H1 (cell line): ENCODE measurements around the gene ZNF512B. TPM values are rescaled to one million over a fixed set of nuclear protein-coding genes. Genes with fewer than 3 reads are reported as not detected.

Source experiments
- CTCF ChIA-PET: fragments of 300-600 bp; sonication (Branson Sonifier 250); formaldehyde crosslinking; loops from one replicate; lab custom pipeline; 2021; ENCODE audit not compliant: partially characterized antibody; lab: Charles Lee
- POLR2A ChIA-PET: fragments of 300-600 bp; sonication (Branson Sonifier 250); formaldehyde crosslinking; loops from one replicate; lab custom pipeline; 2021; ENCODE audit warnings: inconsistent platforms; ENCODE audit not compliant: partially characterized antibody; lab: Charles Lee
- DNase-seq, 2 experiments: peaks; one replicate each; pipeline versions ENCODE4 v3.0.0 to v3.0.0-alpha.2; 2010 to 2022; ENCODE audit warnings: low spot score in 2 of 2, low read depth in 1 of 2, mixed read lengths in 1 of 2
- FAIRE-seq: peaks from 2 replicates; lab custom pipeline; 2011; peaks lifted over from hg19 to GRCh38; lab: Jason Lieb, UNC
- H2AFZ ChIP-seq: 2 replicates; pipeline ENCODE4 v1.8.1; 2012; ENCODE audit warnings: low read length, inconsistent platforms
- H2AK5ac ChIP-seq: 2 replicates; pipeline ENCODE4 v1.6.1; 2013; ENCODE audit warnings: low read depth, low read length
- H2BK120ac ChIP-seq: replicated peaks from 2 replicates; pipeline ENCODE3; 2013; ENCODE audit warnings: low read depth, low read length, inconsistent platforms
- H2BK12ac ChIP-seq: 2 replicates; pipeline ENCODE4 v1.6.1; 2013; ENCODE audit warnings: low read depth, low read length
- H2BK15ac ChIP-seq: 2 replicates; pipeline ENCODE4 v1.6.1; 2013; ENCODE audit warnings: low read length
- H2BK20ac ChIP-seq: 2 replicates; pipeline ENCODE4 v1.6.1; 2013; ENCODE audit warnings: low read length
- H2BK5ac ChIP-seq: 2 replicates; pipeline ENCODE4 v1.6.1; 2013; ENCODE audit warnings: low read depth, low read length
- H3K14ac ChIP-seq: 2 replicates; pipeline ENCODE4 v1.6.1; 2013; ENCODE audit warnings: inconsistent platforms; ENCODE audit not compliant: insufficient read length
- H3K18ac ChIP-seq: 2 replicates; pipeline ENCODE4 v1.6.1; 2013; ENCODE audit warnings: low read length; ENCODE audit errors: extremely low read depth
- H3K23ac ChIP-seq: 2 replicates; pipeline ENCODE4 v1.6.1; 2013; ENCODE audit warnings: inconsistent platforms; ENCODE audit not compliant: insufficient read length
- H3K23me2 ChIP-seq: 2 replicates; pipeline ENCODE4 v1.6.1; 2013; ENCODE audit warnings: low read depth, low read length
- H3K27ac ChIP-seq: 2 replicates; pipeline ENCODE4 v1.6.1; 2011; ENCODE audit warnings: low read depth, low read length, inconsistent platforms
- H3K27me3 ChIP-seq, 4 experiments: replicated peaks in 1 of 4; 1 replicate in 1 of 4; 2 replicates in 3 of 4; pipeline versions ENCODE4 v1.6.1 to v1.8.1; 2011 to 2013; ENCODE audit warnings: low read length in 3 of 4, mild to moderate bottlenecking in 3 of 4, inconsistent platforms in 2 of 4, mixed read lengths in 2 of 4, moderate library complexity in 1 of 4; ENCODE audit not compliant: control insufficient read depth in 3 of 4, insufficient read depth in 3 of 4; ENCODE audit errors: extremely low read depth in 1 of 4
- H3K36me3 ChIP-seq, 4 experiments: 2 replicates each; pipeline versions ENCODE4 v1.6.1 to v1.8.1; 2011 to 2013; ENCODE audit warnings: mild to moderate bottlenecking in 4 of 4, low read length in 3 of 4, moderate library complexity in 2 of 4, control low read depth in 1 of 4, inconsistent platforms in 1 of 4; ENCODE audit not compliant: insufficient read depth in 4 of 4, control insufficient read depth in 2 of 4
- H3K4ac ChIP-seq: replicated peaks from 2 replicates; pipeline ENCODE3; 2013; ENCODE audit warnings: low read length, low read depth, mixed read lengths, inconsistent platforms; ENCODE audit not compliant: insufficient read length
- H3K4me1 ChIP-seq, 4 experiments: replicated peaks in 1 of 4; 1 replicate in 1 of 4; 2 replicates in 3 of 4; pipeline versions ENCODE4 v1.6.1 to v1.8.1; 2011 to 2013; ENCODE audit warnings: low read length in 3 of 4, inconsistent platforms in 2 of 4, mixed read lengths in 1 of 4; ENCODE audit not compliant: insufficient read depth in 4 of 4, control insufficient read depth in 3 of 4
- H3K4me2 ChIP-seq, 2 experiments: 2 replicates each; pipeline versions ENCODE4 v1.6.1 to v1.8.1; 2011 to 2013; ENCODE audit warnings: low read depth in 2 of 2, low read length in 2 of 2, control low read depth in 1 of 2, inconsistent platforms in 1 of 2, mild to moderate bottlenecking in 1 of 2; ENCODE audit not compliant: insufficient read depth in 1 of 2
- H3K4me3 ChIP-seq, 4 experiments: fragments of 200-600, 300-600 bp in 1 of 4; sonication (generic), shearing (Covaris generic), sonication (Bioruptor Twin) in 1 of 4; 2 replicates each; pipeline versions ENCODE4 v1.5.1 to v1.8.1; 2011 to 2016; ENCODE audit warnings: low read length in 4 of 4, low read depth in 3 of 4, control low read depth in 2 of 4, inconsistent platforms in 2 of 4, mild to moderate bottlenecking in 2 of 4, mixed read lengths in 1 of 4, moderate library complexity in 1 of 4; ENCODE audit not compliant: insufficient read depth in 2 of 4; ENCODE audit errors: extremely low read depth in 1 of 4
- H3K56ac ChIP-seq: replicated peaks from 2 replicates; pipeline ENCODE3; 2013; ENCODE audit warnings: low read depth, mild to moderate bottlenecking, mixed read lengths, low read length, inconsistent platforms; ENCODE audit not compliant: insufficient read length
- H3K79me1 ChIP-seq: 2 replicates; pipeline ENCODE4 v1.6.1; 2013; ENCODE audit warnings: low read depth, low read length, control low read depth
- H3K79me2 ChIP-seq, 2 experiments: 2 replicates each; pipeline versions ENCODE4 v1.6.1 to v1.8.1; 2012 to 2013; ENCODE audit warnings: low read length in 2 of 2, mild to moderate bottlenecking in 2 of 2, inconsistent platforms in 1 of 2; ENCODE audit not compliant: insufficient read depth in 2 of 2, control insufficient read depth in 1 of 2
- H3K9ac ChIP-seq, 4 experiments: replicated peaks in 1 of 4; 1 replicate in 1 of 4; 2 replicates in 3 of 4; pipeline versions ENCODE4 v1.6.1 to v1.8.1; 2011 to 2013; ENCODE audit warnings: low read depth in 3 of 4, low read length in 3 of 4, control low read depth in 2 of 4, mild to moderate bottlenecking in 2 of 4, moderate library complexity in 2 of 4, inconsistent platforms in 1 of 4; ENCODE audit errors: extremely low read depth in 1 of 4
- H3K9me3 ChIP-seq, 2 experiments: 2 replicates each; pipeline versions ENCODE4 v1.6.1 to v1.8.1; 2012 to 2013; ENCODE audit warnings: mild to moderate bottlenecking in 2 of 2, moderate library complexity in 2 of 2, control low read depth in 1 of 2, inconsistent platforms in 1 of 2, low read depth in 1 of 2, low read length in 1 of 2, mixed read lengths in 1 of 2; ENCODE audit not compliant: insufficient read depth in 2 of 2
- H4K20me1 ChIP-seq, 2 experiments: replicated peaks in 1 of 2; 2 replicates each; pipeline versions ENCODE3 to v1.8.1; 2011 to 2013; ENCODE audit warnings: inconsistent platforms in 2 of 2, low read length in 2 of 2, mild to moderate bottlenecking in 1 of 2; ENCODE audit not compliant: insufficient read depth in 2 of 2, control insufficient read depth in 1 of 2
- H4K5ac ChIP-seq: 2 replicates; pipeline ENCODE4 v1.6.1; 2013; ENCODE audit warnings: low read length, low read depth, mixed read lengths, inconsistent platforms; ENCODE audit not compliant: insufficient read length
- H4K8ac ChIP-seq: 2 replicates; pipeline ENCODE4 v1.8.0; 2013; ENCODE audit warnings: mild to moderate bottlenecking, moderate library complexity, low read length, inconsistent platforms; ENCODE audit not compliant: insufficient read depth; ENCODE audit errors: extremely low read depth
- H4K91ac ChIP-seq: replicated peaks from 2 replicates; pipeline ENCODE3; 2013; ENCODE audit warnings: low read length, mixed read lengths, inconsistent platforms; ENCODE audit not compliant: insufficient read length
- BRCA1 ChIP-seq: IDR thresholded peaks from 2 replicates; pipeline ENCODE4 v1.6.1; 2012; ENCODE audit warnings: low read depth, low read length, improper control_type of control experiment
- CBX8 ChIP-seq: fragments of 300-800, 300-1000 bp; sonication (generic); IDR thresholded peaks from 2 replicates; pipeline ENCODE4 v1.7.1; 2016; ENCODE audit warnings: low read depth, low read length, borderline replicate concordance
- CHD2 ChIP-seq: IDR thresholded peaks from 2 replicates; pipeline ENCODE4 v1.6.1; 2012; ENCODE audit warnings: low read length, improper control_type of control experiment
- MAFK ChIP-seq: IDR thresholded peaks from 2 replicates; pipeline ENCODE4 v1.6.1; 2012; ENCODE audit warnings: low read depth, mild to moderate bottlenecking, improper control_type of control experiment, low read length
- MAX ChIP-seq: IDR thresholded peaks from 2 replicates; pipeline ENCODE4 v1.6.1; 2012; ENCODE audit warnings: inconsistent platforms
- NRF1 ChIP-seq: IDR thresholded peaks from 2 replicates; pipeline ENCODE4 v1.6.1; 2011; ENCODE audit warnings: mild to moderate bottlenecking, low read depth, low read length, improper control_type of control experiment
- POLR2A ChIP-seq, 2 experiments: IDR thresholded peaks; 1 replicate in 1 of 2; 2 replicates in 1 of 2; pipeline ENCODE4 v1.6.1; 2011; ENCODE audit warnings: low read depth in 2 of 2, low read length in 2 of 2, mild to moderate bottlenecking in 2 of 2; ENCODE audit errors: control extremely low read depth in 1 of 2
- SUZ12 ChIP-seq: fragments of 200-600 bp; sonication (generic); IDR thresholded peaks from 2 replicates; pipeline ENCODE4 v1.6.1; 2012; ENCODE audit warnings: mild to moderate bottlenecking, inconsistent platforms, low read length, moderate library complexity, mixed read lengths
- USF2 ChIP-seq: IDR thresholded peaks from 2 replicates; pipeline ENCODE4 v1.6.1; 2011; ENCODE audit warnings: low read length, improper control_type of control experiment
- WGBS, 2 experiments: shearing (Covaris generic) in 1 of 2; methylation state at CpG; one replicate each; pipeline versions ENCODE4 v1.1.6 to v1.1.7; 2013 to 2015; ENCODE audit warnings: low lambda C conversion rate in 2 of 2, mixed read lengths in 2 of 2, inconsistent platforms in 1 of 2, low coverage in 1 of 2, missing lambda C conversion rate in 1 of 2; ENCODE audit not compliant: insufficient replicate concordance in 2 of 2, insufficient coverage in 1 of 2, insufficient read length in 1 of 2; ENCODE audit errors: extremely low coverage in 1 of 2, missing lambda C conversion rate in 1 of 2; 5-methylcytosine and 5-hydroxymethylcytosine counted together
- polyA plus RNA-seq, 7 experiments: library from polyadenylated mRNA; depleted of rRNA in 3 of 7; stranded (reverse) in 5 of 7; unstranded in 2 of 7; fragments of >200 nt in 5 of 7; fragments of 200-250 nt in 2 of 7; gene quantifications; 1 replicate in 5 of 7; 2 replicates in 1 of 7; 4 replicates in 1 of 7; pipeline versions ENCODE4 v1.2.1 to v1.2.3, GENCODE V29; 2011 to 2013; ENCODE audit warnings: missing spikeins in 2 of 7, mixed read lengths in 2 of 7
- total RNA-seq: library from RNA; stranded (reverse); fragmentation: NEBNext Ultra II Directional; extraction: Animal tissue kit (Norgen Biotek cat#: 25700); gene quantifications from 2 replicates; pipeline ENCODE4 v1.2.1, GENCODE V29; 2021

The ZNF512B gene
- total and polyA plus RNA-seq, 2 of the 8 experiments (the other 6 are each of a cell fraction or from before 2014, with no cell fraction given) = 7.3 to 26.6 TPM

GRCh38 chr20:64005394-64005793 lies 35.7 kb upstream of the ZNF512B start:
- Histone ChIP-seq H4K20me1 (peaks cover 11 to 13% of the 10 kb centered on the region in 2 experiments), H3K79me1 (peaks cover 7% of the 10 kb centered on the region), H3K14ac (no peak overlapping the region), H2BK5ac (no peak overlapping the region), H2BK120ac (no peak overlapping the region), H3K23ac (no peak overlapping the region), H2BK15ac (no peak overlapping the region), H3K9ac (no peak overlapping the region), H2AK5ac (no peak overlapping the region), H2BK20ac (no peak overlapping the region), H3K27me3 (no peaks in the 10 kb centered on the region), H3K4ac (no peak overlapping the region), H2BK12ac (no peak overlapping the region), H3K18ac (no peak overlapping the region), H4K8ac (no peak overlapping the region), H3K79me2 (peaks cover 0 to 5% of the 10 kb centered on the region in 2 experiments; a peak in 2 of 4 replicates), H3K9me3 (no peaks in the 10 kb centered on the region), H3K56ac (no peak overlapping the region)
- CTCF ChIA-PET = interaction anchor here (1.1 kb wide), 1 partner anchor 25 kb away, joined by 4 read pairs; the partner anchor contains the start of gene PRPF6
- DNase-seq (no peak), FAIRE-seq (no peak)
- no peak for TF ChIP-seq SUZ12
- no peak for TF ChIP-seq MAFK
- TF ChIP-seq BRCA1 = no peak
- no peak for TF ChIP-seq CHD2
- TF ChIP-seq USF2 = no peak
- no peak for TF ChIP-seq CBX8
- TF ChIP-seq MAX = no peak
- TF ChIP-seq POLR2A (IDR thresholded peaks at IDR 0.05; ENCODE audit: control extremely low read depth in 1 of 2, low read depth in 2 of 2, low read length in 2 of 2) = no peak
- TF ChIP-seq NRF1 = no peak
- TF ChIP-seq, all 59 proteins: peak for 0
- Histone ChIP-seq H3K4me1 (no peaks in the 10 kb centered on the region), H3K27ac (no peak overlapping the region), H4K5ac (no peak overlapping the region), H3K4me2 (no peak overlapping the region), H3K36me3 (peaks cover 10 to 50% (median 25%) of the 10 kb centered on the region in 4 experiments; a peak in 7 of 8 replicates), H4K91ac (no peak overlapping the region), H2AFZ (no peak overlapping the region), H3K4me3 (no peak overlapping the region), H3K23me2 (no peaks in the 10 kb centered on the region)
- 93% methylated on average over 6 of the region's 6 CpGs; no CpG with 5 or more reads in 1 of the 2 experiments for WGBS, 2 experiments
- POLR2A ChIA-PET = no interaction called here
